K562 (cell line): Measurements from ENCODE around the gene LEPR. TPM values are rescaled to one million over a fixed set of nuclear protein-coding genes. Genes with fewer than 3 reads are reported as not detected.

Experiments used
- ASH1L ChIP-seq: fragments of 450-650 bp; IDR thresholded peaks from 2 replicates; pipeline ENCODE4 v1.6.1; 2018; ENCODE audit warnings: borderline replicate concordance, mild to moderate bottlenecking, low read depth; ENCODE audit not compliant: partially characterized antibody
- BDP1 ChIP-seq: IDR thresholded peaks from 3 replicates; pipeline ENCODE4 v1.6.1; 2011; ENCODE audit not compliant: insufficient read length, insufficient read depth
- DDX20 ChIP-seq: fragments of 450-650 bp; IDR thresholded peaks from 2 replicates; pipeline ENCODE4 v1.6.1; 2016; ENCODE audit warnings: missing genetic modification characterization, low read depth, mild to moderate bottlenecking, missing compliant biosample characterization, moderate library complexity
- DLX4 ChIP-seq: fragments of 250-450 bp; sonication (Bioruptor Pico); IDR thresholded peaks from 2 replicates; pipeline ENCODE4 v1.6.1; 2021; ENCODE audit warnings: mild to moderate bottlenecking
- FOXK2 ChIP-seq, 2 experiments: fragments of 450-650 bp; IDR thresholded peaks in 1 of 2; conservative IDR thresholded peaks in 1 of 2; 2 replicates each; pipeline ENCODE4 v1.6.1; 2016; ENCODE audit warnings: low read depth in 2 of 2, mild to moderate bottlenecking in 1 of 2
- MBD2 ChIP-seq: sonication (generic); IDR thresholded peaks from 2 replicates; pipeline ENCODE4 v1.6.1; 2016; ENCODE audit warnings: low read depth, borderline replicate concordance
- MEIS2 ChIP-seq: fragments of 450-650 bp; IDR thresholded peaks from 2 replicates; pipeline ENCODE4 v1.6.1; 2014; ENCODE audit warnings: mild to moderate bottlenecking; ENCODE audit not compliant: partially characterized antibody
- RBM34 ChIP-seq: fragments of 200-400 bp; formaldehyde crosslinking; IDR thresholded peaks from 2 replicates; pipeline ENCODE4 v1.6.1; 2018; ENCODE audit warnings: low read length, borderline replicate concordance; ENCODE audit not compliant: insufficient read depth
- RUNX1 ChIP-seq: sonication (generic); IDR thresholded peaks from 2 replicates; pipeline ENCODE4 v1.6.1; 2016; ENCODE audit warnings: antibody characterized with exemption, low read depth
- TBL1XR1 ChIP-seq, 2 experiments: IDR thresholded peaks; 2 replicates each; pipeline ENCODE4 v1.6.1; 2012; ENCODE audit warnings: improper control_type of control experiment in 2 of 2, low read length in 2 of 2, mild to moderate bottlenecking in 1 of 2
- TEAD4 ChIP-seq, 2 experiments: sonication (generic) in 1 of 2; formaldehyde crosslinking in 1 of 2; IDR thresholded peaks; 2 replicates each; pipeline versions ENCODE4 v1.6.1 to v1.8.0; 2012 to 2022; ENCODE audit warnings: borderline replicate concordance in 1 of 2, inconsistent platforms in 1 of 2, low read length in 1 of 2, mild to moderate bottlenecking in 1 of 2, missing genetic modification reagents in 1 of 2
- USF2 ChIP-seq: sonication (generic); formaldehyde crosslinking; IDR thresholded peaks from 2 replicates; pipeline ENCODE4 v1.5.0; 2020; ENCODE audit warnings: missing genetic modification reagents
- ZBED1 ChIP-seq: IDR thresholded peaks from 2 replicates; pipeline ENCODE4 v1.6.1; 2014
- ZNF408 ChIP-seq: fragments of 250-450 bp; sonication (Bioruptor Pico); IDR thresholded peaks from 2 replicates; pipeline ENCODE4 v1.4.0; 2020; ENCODE audit warnings: low read depth, mild to moderate bottlenecking, moderate library complexity
- ZNF561 ChIP-seq: fragments of 450-650 bp; formaldehyde crosslinking; conservative IDR thresholded peaks from 2 replicates; pipeline ENCODE4 v1.4.0; 2020; ENCODE audit warnings: mild to moderate bottlenecking, moderate library complexity
- ZNF655 ChIP-seq: fragments of 250-450 bp; sonication (Bioruptor Pico); IDR thresholded peaks from 2 replicates; pipeline ENCODE4 v1.5.0; 2021
- polyA plus RNA-seq, 8 experiments: library from polyadenylated mRNA; depleted of rRNA in 4 of 8; stranded (reverse) in 5 of 8; unstranded in 3 of 8; fragments of >200 nt; fragmentation: Nextera tagmentation in 2 of 8; fragmentation: Illumina TruSeq in 1 of 8; extraction: Ambion mirVana in 2 of 8; extraction: Trizol in 1 of 8; gene quantifications; 2 replicates each; pipeline versions ENCODE4 v1.2.1 to v1.2.3, GENCODE V29; 2011 to 2014; ENCODE audit warnings: inconsistent platforms in 1 of 8, missing spikeins in 1 of 8
- total RNA-seq, 7 experiments: library from RNA; depleted of rRNA in 6 of 7; stranded (reverse); fragments of >200 nt in 6 of 7; fragmentation: Illumina TruSeq in 2 of 7; extraction: Trizol in 2 of 7; gene quantifications; 2 replicates each; pipeline versions ENCODE4 v1.2.1 to v1.2.3, GENCODE V29; 2011 to 2021; ENCODE audit warnings: low replicate concordance in 1 of 7

Gene LEPR
- total and polyA plus RNA-seq, 9 of the 15 experiments (the other 6 are each of a cell fraction or from before 2014, with no cell fraction given): 12.2 to 111 (median 43.1) TPM

GRCh38 chr1:65422241-65423203, 2.1 kb downstream of the LEPR start (continued):
- TF ChIP-seq MBD2 (no peak), TBL1XR1 (IDR thresholded peaks at IDR 0.05; ENCODE audit: low read length in 2 of 2) (0 out of 4 replicates have a peak, but pooled peaks of 1 of the 2 experiments have one; percentile 6), FOXK2 (conservative IDR thresholded peaks at IDR 0.05 in 1 of 2, IDR thresholded peaks at IDR 0.05 in 1 of 2; ENCODE audit: low read depth in 2 of 2) (0 out of 4 replicates have a peak, but pooled peaks of 1 of the 2 experiments have one; percentile 10), DDX20 (tag) (no peak), RBM34 (no peak), ZNF561 (CRISPR knock-in tag) (no peak), ZBED1 (peak; percentile 31; the same call in 1 of the 2 replicates), ZNF655 (CRISPR knock-in tag) (no peak), USF2 (CRISPR knock-in tag) (peak; percentile 83), TEAD4 (IDR thresholded peaks at IDR 0.05; ENCODE audit: low read length) (no peak), TEAD4 (CRISPR knock-in tag; IDR thresholded peaks at IDR 0.05; ENCODE audit: borderline replicate concordance) (no peak), ZNF408 (CRISPR knock-in tag) (no peak), BDP1 (no peak), MEIS2 (peak; percentile 72), RUNX1 (no peak), ASH1L (no peak), DLX4 (CRISPR knock-in tag) (no peak)
